Ishikawa (cell line): ENCODE results near the gene ZNF174.
A peak's percentile ranks its signal among the peaks of the same experiment; 100 is the strongest.

Experiments
- CEBPB ChIP-seq: IDR thresholded peaks from 2 replicates; pipeline ENCODE4 v1.6.1; 2012
- CREB1 ChIP-seq: IDR thresholded peaks from 2 replicates; pipeline ENCODE4 v1.6.1; 2012; ENCODE audit warnings: low read depth
- EGR1 ChIP-seq: IDR thresholded peaks from 2 replicates; pipeline ENCODE4 v1.6.1; 2012
- EP300 ChIP-seq: IDR thresholded peaks from 2 replicates; pipeline ENCODE4 v1.6.1; 2012; ENCODE audit warnings: borderline replicate concordance
- FOXM1 ChIP-seq: IDR thresholded peaks from 2 replicates; pipeline ENCODE4 v1.6.1; 2012; ENCODE audit warnings: low read depth, borderline replicate concordance
- NFIC ChIP-seq: IDR thresholded peaks from 2 replicates; pipeline ENCODE4 v1.6.1; 2012
- RAD21 ChIP-seq: IDR thresholded peaks from 2 replicates; pipeline ENCODE4 v1.6.1; 2012; ENCODE audit warnings: low read depth
- TAF1 ChIP-seq: IDR thresholded peaks from 2 replicates; pipeline ENCODE4 v1.6.1; 2012; ENCODE audit warnings: low read depth, mild to moderate bottlenecking
- TCF12 ChIP-seq: IDR thresholded peaks from 2 replicates; pipeline ENCODE4 v1.6.1; 2012; ENCODE audit warnings: low read depth
- TEAD4 ChIP-seq: IDR thresholded peaks from 2 replicates; pipeline ENCODE4 v1.6.1; 2012
- YY1 ChIP-seq: IDR thresholded peaks from 2 replicates; pipeline ENCODE4 v1.6.1; 2012; ENCODE audit warnings: low read depth
- ZBTB7A ChIP-seq: IDR thresholded peaks from 2 replicates; pipeline ENCODE4 v1.6.1; 2012; ENCODE audit warnings: low read depth
- TF ChIP-seq, protein P1 (sequence below): IDR thresholded peaks from 2 replicates; pipeline ENCODE4 v1.6.1; 2012
- TF ChIP-seq, protein P2 (sequence below): IDR thresholded peaks from 2 replicates; pipeline ENCODE4 v1.6.1; 2012
- TF ChIP-seq, protein P3 (sequence below): IDR thresholded peaks from 2 replicates; pipeline ENCODE4 v1.6.1; 2012; ENCODE audit warnings: low read depth, mild to moderate bottlenecking

The ZNF174 gene

DNA sequence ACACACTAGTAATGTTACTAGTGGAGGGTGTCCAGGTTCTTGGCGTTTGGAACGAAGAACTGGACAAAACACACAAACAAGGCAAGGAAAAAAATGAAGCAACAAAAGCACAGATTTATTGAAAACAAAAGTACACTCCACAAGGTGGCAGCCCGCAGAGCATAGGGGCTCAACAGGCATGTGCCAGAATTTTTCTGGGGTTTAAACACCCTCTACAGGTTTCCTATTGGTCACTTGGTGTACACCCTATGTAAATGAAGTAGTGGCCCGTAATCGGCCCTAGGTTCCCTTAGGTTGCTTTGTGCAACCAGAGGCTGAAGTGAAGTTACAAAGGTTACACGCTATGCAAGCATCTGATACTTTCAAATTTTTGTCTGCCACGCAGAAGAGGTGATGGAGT, 37.2 kb upstream of the ZNF174 start:
- TF ChIP-seq, protein P1, sequence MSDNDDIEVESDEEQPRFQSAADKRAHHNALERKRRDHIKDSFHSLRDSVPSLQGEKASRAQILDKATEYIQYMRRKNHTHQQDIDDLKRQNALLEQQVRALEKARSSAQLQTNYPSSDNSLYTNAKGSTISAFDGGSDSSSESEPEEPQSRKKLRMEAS, result no peak
- TF ChIP-seq EGR1 (no peak), FOXM1 (no peak), TCF12 (no peak), RAD21 (no peak), CREB1 (no peak), CEBPB (no peak), YY1 (no peak)
- TF ChIP-seq, protein P2, sequence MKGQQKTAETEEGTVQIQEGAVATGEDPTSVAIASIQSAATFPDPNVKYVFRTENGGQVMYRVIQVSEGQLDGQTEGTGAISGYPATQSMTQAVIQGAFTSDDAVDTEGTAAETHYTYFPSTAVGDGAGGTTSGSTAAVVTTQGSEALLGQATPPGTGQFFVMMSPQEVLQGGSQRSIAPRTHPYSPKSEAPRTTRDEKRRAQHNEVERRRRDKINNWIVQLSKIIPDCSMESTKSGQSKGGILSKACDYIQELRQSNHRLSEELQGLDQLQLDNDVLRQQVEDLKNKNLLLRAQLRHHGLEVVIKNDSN, result no peak

DNA sequence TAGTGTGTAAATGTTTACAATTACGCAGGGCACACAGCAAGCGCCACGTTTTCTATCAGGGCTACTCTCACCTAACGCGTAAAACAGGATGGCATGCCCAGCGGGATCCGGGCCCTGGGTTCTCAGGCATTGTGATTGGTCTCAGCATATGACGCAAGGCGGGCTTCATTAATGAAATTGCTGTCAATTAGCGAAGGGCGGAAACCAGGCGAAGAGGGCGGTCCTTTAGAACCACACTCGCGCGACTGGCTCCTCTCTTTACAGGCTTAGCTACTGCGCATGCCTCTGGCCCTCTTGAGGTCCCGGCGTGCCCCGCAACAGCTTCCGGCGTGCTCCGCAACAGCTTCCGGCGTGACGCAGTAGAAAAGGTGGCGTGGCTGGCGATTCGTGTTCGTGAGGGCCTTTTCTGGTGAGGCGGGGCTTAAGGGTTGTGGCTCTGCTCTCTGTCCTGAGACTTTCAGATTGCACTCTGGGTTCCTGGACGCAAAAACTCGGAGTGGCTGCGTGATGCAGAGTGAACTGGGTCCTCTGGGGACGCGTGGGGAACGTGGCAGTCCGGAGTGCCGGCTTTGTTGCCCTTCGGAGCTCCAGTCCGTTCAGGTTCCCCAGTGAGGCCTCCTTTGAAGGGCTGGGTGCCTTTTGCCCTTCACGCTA, 36.1 kb upstream of the ZNF174 start:
- TF ChIP-seq, protein P1, result peak; percentile 36; the same call in 1 of the 2 replicates
- no peak for TF ChIP-seq RAD21
- 0 out of 2 replicates have a peak, but pooled peaks have one; percentile 1 for TF ChIP-seq TCF12

DNA sequence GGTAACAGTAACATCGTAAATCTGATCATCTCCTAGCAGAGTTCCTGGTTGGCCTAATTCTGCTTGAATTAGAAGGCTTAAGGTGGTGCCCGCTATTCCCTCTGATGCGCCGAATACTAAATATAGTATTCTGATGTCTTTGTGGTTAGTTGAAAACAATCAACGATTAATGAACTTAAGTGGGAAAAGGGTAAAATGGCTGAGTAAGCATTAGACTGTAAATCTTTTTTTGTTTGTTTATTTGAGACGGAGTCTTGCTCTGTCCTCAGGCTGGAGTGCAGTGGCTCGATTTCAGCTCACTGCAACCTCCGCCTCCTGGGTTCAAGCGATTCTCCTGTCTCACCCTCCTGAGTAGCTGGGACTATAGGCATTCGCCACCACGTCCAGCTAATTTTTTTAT, 31.9 kb upstream of the ZNF174 start:
- no peak for TF ChIP-seq CEBPB
- TF ChIP-seq, protein P1, result no peak
- TF ChIP-seq YY1, result no peak
- no peak for TF ChIP-seq ZBTB7A
- no peak for TF ChIP-seq RAD21
- no peak for TF ChIP-seq CREB1
- TF ChIP-seq, protein P3, sequence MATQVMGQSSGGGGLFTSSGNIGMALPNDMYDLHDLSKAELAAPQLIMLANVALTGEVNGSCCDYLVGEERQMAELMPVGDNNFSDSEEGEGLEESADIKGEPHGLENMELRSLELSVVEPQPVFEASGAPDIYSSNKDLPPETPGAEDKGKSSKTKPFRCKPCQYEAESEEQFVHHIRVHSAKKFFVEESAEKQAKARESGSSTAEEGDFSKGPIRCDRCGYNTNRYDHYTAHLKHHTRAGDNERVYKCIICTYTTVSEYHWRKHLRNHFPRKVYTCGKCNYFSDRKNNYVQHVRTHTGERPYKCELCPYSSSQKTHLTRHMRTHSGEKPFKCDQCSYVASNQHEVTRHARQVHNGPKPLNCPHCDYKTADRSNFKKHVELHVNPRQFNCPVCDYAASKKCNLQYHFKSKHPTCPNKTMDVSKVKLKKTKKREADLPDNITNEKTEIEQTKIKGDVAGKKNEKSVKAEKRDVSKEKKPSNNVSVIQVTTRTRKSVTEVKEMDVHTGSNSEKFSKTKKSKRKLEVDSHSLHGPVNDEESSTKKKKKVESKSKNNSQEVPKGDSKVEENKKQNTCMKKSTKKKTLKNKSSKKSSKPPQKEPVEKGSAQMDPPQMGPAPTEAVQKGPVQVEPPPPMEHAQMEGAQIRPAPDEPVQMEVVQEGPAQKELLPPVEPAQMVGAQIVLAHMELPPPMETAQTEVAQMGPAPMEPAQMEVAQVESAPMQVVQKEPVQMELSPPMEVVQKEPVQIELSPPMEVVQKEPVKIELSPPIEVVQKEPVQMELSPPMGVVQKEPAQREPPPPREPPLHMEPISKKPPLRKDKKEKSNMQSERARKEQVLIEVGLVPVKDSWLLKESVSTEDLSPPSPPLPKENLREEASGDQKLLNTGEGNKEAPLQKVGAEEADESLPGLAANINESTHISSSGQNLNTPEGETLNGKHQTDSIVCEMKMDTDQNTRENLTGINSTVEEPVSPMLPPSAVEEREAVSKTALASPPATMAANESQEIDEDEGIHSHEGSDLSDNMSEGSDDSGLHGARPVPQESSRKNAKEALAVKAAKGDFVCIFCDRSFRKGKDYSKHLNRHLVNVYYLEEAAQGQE, result no peak

DNA sequence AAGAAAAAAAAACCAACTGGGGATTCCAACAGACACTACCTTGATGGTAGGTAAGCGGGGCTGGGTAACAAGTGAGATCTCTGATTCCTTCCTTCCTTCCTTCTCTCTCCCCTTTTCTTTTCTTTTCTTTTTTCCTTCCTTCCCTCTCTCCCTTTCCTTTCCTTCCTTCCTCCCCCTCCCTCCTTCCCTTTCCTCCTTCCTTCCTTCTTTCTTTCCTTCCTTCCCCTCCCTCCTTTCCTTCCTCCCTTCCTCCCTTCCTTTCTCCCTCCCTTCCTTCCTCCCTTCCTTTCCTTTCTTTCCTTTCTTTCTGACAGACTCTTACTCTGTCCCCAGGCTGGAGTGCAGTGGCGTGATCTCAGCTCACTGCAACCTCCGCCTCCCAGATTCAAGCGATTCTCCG, 25.3 kb upstream of the ZNF174 start:
- TF ChIP-seq ZBTB7A (no peak), EGR1 (no peak), TAF1 (no peak), CEBPB (no peak), RAD21 (no peak), EP300 (no peak)
- TF ChIP-seq, protein P3, result no peak

DNA sequence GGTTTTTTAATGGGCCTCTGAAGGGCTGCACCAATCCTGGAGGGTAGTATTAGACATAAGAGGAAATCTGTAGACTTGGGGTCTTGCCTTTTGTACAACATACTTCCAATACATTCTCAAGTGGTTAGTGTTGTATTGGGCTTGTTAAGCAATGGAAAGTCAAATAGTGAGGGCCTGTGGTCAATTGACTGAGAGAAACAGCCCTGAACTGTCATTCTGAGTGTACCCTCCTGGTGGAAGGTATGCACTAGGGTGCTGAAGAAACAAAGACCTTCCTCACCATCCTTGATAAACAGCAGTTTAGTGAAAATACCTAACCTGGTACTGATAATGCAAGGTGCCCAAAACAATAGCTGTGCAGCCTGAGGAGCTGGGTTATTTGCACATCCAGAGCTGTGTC, 23.1 kb upstream of the ZNF174 start:
- TF ChIP-seq, protein P1, result no peak
- TF ChIP-seq EGR1, result no peak
- no peak for TF ChIP-seq CREB1
- TF ChIP-seq EP300, result no peak
- no peak for TF ChIP-seq TEAD4
- TF ChIP-seq, protein P3, result no peak
- TF ChIP-seq YY1, result no peak
- TF ChIP-seq, protein P2, result no peak
- no peak for TF ChIP-seq NFIC
- no peak for TF ChIP-seq FOXM1
